Stimulated activated CD8-positive, alpha-beta memory T cell treated with anti-CD3 and anti-CD28 coated beads, Interleukin-12 subunit alpha, Interleukin-12 subunit beta, amount 100 ng/mL, for 24 hours (primary cell): ENCODE data around the gene ZBTB39.
"Not testable (repeated sequence)": the region's sequence is repeated elsewhere in the genome, so short reads cannot be mapped to it uniquely, and the experiment has no call there.

Source experiments
- DNase-seq: peaks from one replicate; pipeline ENCODE4 v3.0.0-alpha.2; 2020; ENCODE audit errors: extremely low read depth

The ZBTB39 gene, protein sequence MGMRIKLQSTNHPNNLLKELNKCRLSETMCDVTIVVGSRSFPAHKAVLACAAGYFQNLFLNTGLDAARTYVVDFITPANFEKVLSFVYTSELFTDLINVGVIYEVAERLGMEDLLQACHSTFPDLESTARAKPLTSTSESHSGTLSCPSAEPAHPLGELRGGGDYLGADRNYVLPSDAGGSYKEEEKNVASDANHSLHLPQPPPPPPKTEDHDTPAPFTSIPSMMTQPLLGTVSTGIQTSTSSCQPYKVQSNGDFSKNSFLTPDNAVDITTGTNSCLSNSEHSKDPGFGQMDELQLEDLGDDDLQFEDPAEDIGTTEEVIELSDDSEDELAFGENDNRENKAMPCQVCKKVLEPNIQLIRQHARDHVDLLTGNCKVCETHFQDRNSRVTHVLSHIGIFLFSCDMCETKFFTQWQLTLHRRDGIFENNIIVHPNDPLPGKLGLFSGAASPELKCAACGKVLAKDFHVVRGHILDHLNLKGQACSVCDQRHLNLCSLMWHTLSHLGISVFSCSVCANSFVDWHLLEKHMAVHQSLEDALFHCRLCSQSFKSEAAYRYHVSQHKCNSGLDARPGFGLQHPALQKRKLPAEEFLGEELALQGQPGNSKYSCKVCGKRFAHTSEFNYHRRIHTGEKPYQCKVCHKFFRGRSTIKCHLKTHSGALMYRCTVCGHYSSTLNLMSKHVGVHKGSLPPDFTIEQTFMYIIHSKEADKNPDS

GRCh38 chr12:57005980-57006808, at the start of gene ZBTB39:
Gene ZBTB39, minus strand, starts transcription at chr12:57006546. Its CDS starts 1,629 bp downstream, at chr12:57004917.
- no peak for DNase-seq

DNA sequence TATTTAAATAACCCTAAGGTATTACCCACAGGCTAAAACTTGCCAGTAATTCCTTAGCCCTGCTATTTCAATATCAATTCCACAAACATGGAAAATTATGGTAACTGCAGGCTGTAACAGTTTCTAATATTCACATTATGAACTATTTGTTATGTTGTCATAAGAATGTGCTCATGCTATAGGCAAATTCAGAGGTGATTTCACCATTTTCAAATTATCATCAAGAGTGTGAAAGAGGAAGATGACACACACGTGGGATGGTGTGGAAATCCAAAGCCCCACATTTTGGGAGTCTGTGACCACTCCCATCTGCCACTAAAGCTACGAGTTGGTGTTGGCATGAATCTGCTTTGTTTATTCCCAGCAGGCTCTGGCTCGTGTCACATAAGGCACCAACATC, 49.5 kb upstream of the ZBTB39 start:
- DNase-seq: no peak

GRCh38 chr12:57053901-57054300, 47.6 kb upstream of the ZBTB39 start:
- not testable (repeated sequence) for DNase-seq

- not testable (repeated sequence) for DNase-seq
Observed at GRCh38 chr12:57053146-57053545, 46.8 kb upstream of the ZBTB39 start.

- no peak for DNase-seq
Observed at GRCh38 chr12:57051011-57051410, 44.7 kb upstream of the ZBTB39 start.

DNA sequence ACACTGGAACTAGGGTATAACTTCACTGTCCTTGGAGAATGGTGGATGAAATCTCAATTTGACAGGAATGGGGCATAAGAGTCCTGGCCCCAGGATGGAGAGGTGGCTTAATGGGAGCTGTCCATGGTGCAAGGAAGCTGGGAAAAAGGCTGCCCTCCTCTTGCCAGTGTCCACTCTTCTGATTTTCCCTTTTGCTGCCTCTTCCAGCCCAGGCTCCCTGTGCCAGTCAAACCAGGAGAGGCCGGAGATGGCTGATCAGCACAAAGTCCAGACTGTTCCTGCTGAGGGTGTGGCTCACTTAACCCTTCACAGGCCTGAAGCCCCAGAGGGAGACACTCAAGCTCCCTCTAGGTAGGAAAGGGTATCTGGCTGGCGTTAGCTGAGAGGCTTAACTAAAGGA, 43.5 kb upstream of the ZBTB39 start, which contains the start of gene MYO1A:
MYO1A (minus strand) TSS at position 240 of the 400 bp plus-strand sequence. CDS start 1,806 bp downstream, outside the sequence.
- DNase-seq: no peak

GRCh38 chr12:57049119-57049446, 42.7 kb upstream of the ZBTB39 start:
- no peak for DNase-seq

DNA sequence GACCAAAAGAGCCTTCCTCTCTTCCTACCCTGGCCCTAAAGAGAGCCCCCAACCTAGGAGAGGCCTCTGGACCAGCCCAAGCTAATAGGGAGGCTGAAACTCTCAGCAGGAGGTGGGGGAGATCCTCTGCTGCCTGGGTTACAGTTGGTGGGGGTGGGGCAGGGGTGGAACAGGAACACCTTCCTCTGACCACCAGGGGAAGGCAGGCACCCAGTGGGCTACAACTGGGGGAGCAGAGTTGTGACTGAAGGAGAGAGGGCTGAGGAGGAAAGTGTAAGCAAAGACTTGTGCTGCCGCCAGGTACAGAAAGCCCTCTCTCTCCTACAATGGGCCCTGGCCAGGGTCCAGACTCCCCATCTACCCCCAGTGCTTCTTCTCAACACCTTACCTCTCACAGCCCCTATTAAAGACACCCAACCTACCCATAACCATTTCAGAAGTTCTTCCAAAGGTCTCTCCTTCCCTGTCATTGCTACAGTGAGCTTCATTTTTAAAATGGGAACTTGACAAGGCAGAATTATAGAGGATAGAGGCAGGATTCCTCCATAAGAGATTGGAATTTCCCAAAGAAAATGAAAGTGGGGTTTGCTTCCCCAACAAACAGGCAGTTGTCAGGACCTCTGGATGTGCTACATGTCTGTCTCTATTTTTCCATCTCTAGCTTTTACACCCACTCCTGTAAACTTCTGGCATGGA, 42.2 kb upstream of the ZBTB39 start:
- DNase-seq: no peak

DNA sequence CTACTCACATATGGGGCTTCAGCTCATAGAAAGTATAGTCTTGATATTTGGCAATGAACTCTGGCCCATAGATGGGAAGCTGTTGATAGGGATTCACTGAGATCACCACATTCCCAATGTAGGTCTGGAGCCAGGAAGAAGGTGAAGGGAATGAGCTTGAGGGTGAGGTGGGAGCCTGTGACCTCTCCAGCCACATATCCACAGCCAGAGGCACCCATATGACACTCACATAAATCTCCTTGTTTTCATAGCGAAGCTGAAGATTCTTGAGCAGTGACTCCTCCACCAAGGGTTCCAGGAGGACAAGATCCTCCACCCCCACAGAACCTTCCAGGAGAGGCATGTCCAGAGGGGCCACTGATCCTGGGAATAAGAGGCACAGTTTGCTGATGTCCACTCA, 41.6 kb upstream of the ZBTB39 start:
- DNase-seq: no peak

DNA sequence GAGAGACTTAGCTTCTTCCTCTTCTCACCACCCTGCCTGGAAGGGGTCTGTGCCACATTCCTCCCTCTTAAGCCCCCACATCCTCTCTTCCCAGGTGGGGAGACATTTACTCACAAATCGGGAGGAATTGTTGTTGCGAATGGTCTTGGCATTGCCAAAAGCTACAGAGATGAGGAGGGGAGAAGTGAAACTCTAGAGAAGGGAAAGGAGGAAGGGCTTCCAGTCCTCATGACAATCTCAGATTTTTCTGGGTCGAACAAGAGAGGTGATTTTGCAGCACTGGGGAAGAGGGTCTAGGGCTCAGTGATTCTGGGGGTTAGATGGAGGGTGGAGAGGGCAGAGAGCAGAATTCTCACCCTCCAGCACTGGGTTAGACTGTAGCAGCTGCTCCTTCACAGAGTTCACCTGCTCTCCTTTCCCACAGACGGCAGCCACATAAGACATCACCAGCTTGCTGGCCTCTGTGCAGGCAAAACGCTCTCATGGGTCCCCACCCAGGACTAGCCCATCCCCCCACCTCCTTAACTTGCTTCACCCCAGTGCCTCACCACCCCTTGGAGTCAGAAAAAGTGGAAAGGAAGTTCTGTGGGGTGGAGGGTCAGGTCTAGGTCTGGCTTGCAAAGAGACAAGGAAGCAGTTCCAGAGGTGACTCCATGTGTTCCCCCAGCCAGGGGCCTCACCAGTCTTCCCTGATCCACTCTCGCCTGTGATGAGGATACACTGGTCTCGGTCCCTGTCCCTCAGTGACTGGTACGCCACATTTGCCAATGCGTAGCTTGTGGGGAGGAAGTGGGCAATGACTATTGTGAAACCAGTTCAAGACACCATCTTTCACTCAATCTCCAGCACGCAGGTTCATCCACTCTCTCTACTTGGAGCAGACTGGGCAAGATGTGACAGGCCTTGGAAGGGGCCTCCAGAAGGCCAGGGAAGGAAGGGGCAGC, 40.9 kb upstream of the ZBTB39 start:
- no peak for DNase-seq

- no peak for DNase-seq
Observed at GRCh38 chr12:57046086-57046791, 39.9 kb upstream of the ZBTB39 start.

GRCh38 chr12:57044889-57045288, 38.5 kb upstream of the ZBTB39 start:
- DNase-seq: no peak

DNA sequence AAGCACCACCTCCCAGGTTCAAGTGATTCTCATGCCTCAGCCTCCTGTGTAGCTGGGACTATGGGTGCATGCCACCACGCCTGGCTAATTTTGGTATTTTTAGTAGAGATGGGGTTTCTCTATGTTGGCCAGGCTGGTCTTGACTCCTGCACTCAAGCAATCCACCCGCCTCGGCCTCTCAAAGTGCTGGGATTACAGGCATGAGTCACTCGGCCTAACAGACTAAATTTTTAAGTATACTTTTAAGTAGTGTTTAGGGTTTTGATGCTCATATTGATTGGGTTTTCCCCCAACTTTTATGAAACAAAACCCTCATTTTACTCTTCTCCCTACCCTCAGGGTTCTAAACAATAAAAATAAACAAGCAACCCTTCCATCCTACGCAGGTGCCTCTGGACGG, 38.1 kb upstream of the ZBTB39 start:
- no peak for DNase-seq

GRCh38 chr12:57042695-57043094, 36.3 kb upstream of the ZBTB39 start:
- no peak for DNase-seq

DNA sequence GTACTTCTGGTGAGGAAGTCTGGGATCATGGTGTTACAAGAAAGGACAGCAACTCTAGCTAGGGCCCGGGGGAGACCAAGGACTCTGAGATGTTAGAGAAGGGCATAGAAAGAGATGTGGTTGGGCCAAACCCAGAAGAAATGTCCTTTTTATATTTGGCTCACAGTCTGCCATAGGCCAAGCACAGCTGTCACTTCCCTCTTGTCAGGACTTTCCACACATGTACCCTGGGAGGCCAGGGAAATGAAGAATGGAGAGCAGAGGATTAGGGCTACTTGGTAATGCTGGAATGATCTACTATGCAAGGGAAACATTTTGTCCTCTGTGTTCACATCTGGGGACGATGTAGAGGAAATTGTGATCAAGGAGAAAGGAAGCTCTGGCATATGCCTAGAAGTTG, 34.4 kb upstream of the ZBTB39 start:
- DNase-seq: no peak

DNA sequence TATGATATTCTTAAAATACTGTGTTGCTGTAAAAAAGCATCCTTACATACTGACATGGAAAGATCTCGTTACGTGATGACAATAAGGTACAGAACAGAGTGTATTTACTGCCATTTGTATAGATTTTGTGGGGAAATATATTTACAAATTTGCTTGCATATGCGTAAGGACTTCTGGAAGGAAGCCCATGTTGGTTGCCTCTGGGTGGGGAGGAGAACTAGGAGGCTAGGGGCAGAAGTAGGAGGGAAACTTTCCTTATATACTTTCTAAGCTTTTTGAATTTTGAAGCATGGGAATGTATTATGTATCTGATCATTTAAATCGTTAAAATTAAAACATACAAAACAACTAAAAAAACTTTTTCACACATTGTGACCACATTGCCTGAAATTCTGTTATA, 33.9 kb upstream of the ZBTB39 start:
- DNase-seq: no peak

GRCh38 chr12:57039016-57039798, 32.9 kb upstream of the ZBTB39 start:
- DNase-seq: no peak

GRCh38 chr12:57037264-57037663, 30.9 kb upstream of the ZBTB39 start:
- no peak for DNase-seq

- no peak for DNase-seq
Observed at GRCh38 chr12:57033431-57033830, 27.1 kb upstream of the ZBTB39 start.
